ENCODE measurements around the gene DAPK1.

GRCh38 chr9:87515006-87515405, 17.3 kb downstream of the DAPK1 start:
- TF ChIP-seq CTCF (IDR thresholded peaks at IDR 0.05; ENCODE audit: borderline replicate concordance, extremely low read depth, low read length, poor library complexity, severe bottlenecking) = no peak
- TF ChIP-seq EZH2 (IDR thresholded peaks at IDR 0.05; ENCODE audit: borderline replicate concordance, low read depth, low read length, severe bottlenecking) = no peak

Measured in DND-41 (cell line).